Smooth muscle cell of bladder (primary cell): ENCODE measurements around the gene UBE2L3. TPM values are rescaled to one million over a fixed set of nuclear protein-coding genes. Genes with fewer than 3 reads are reported as not detected.

ENCODE experiments used
- total RNA-seq: library from RNA; depleted of rRNA; stranded (reverse); fragments of >200 nt; gene quantifications from 2 replicates; pipeline ENCODE4 v1.2.3, GENCODE V29; 2014

UBE2L3 gene
- 25.5 and 28.9 TPM in 2 replicates for total RNA-seq

GRCh38 chr22:21567456-21568346, at the start of gene UBE2L3:
Gene UBE2L3 (plus strand): TSS chr22:21567714. CDS start chr22:21567745, 31 bp downstream.

DNA sequence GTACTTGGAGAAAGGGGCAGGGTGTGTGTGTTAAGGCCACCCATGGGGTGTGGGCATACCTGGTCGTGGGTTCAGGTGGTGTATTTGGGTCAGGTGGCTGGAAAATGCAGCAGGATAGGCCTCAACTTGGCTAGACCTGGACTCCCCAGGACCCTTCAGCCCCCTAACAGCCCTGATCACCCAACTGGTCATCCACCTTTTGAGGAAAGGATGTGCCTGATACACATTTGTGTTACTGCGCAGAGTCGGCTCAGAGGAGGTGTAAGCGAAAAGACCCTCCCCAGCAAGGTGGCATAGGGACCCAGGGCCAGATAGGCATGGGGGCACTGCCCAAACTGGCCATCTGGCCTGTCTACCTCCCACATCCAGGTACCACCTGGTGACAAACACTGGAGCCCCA, 16.2 kb upstream of the UBE2L3 start, which contains the start of gene RIMBP3C:
TSS of gene RIMBP3C (minus strand) at position 101 of the 400 bp plus-strand sequence. CDS start 485 bp downstream, outside the sequence.

DNA sequence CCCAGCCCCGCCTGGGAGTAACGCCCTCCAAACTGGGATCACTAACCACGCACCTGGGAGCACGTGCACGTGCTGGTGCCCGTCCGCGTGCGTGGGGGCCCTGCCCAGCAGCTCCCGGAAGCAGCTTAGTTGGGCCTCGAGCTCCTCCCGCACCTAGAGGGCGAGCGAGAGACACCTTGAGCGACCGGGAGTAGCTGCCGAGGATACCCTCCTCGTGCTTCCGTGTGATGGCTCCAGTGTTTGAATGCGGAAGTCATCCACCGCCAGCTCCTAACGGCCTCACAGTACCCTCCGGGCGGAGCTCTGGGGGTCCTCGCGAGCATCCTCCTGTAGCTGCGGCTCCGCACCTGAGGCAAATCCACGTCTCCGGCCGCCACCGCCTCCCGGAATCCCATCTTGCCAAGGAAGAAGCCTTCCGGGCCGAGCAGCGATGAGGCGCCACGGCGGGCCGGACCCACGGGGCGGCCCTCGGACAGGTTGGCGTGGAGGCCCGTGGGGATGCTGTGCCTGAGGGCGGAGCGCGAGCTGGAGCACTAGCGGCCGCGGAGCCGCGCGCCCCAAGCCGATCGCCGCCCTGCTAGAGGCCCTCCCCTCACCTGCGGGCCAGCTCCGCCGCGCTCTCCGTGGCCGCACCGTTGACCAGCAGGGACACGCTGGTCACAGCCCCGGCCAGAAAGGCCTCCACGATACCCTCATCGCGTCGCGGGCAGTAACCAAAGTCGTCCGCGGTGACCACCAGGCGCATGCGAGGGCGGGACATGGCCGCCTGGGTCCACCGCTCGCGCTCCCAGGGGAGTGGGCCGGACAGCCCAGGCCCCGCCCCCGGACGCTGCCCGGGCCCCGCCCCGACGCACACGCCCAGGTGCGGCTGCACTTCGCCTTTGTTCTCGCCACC, 62.0 kb downstream of the UBE2L3 start, which contains the start of gene YDJC:
TSS of gene YDJC (minus strand) at position 768 of the 895 bp plus-strand sequence. CDS start at position 760, 8 bp downstream.

GRCh38 chr22:21632237-21632895, 64.9 kb downstream of the UBE2L3 start, which contains the start of gene CCDC116:
Gene CCDC116 (plus strand): TSS chr22:21632760. CDS start chr22:21633182, 422 bp downstream.

DNA sequence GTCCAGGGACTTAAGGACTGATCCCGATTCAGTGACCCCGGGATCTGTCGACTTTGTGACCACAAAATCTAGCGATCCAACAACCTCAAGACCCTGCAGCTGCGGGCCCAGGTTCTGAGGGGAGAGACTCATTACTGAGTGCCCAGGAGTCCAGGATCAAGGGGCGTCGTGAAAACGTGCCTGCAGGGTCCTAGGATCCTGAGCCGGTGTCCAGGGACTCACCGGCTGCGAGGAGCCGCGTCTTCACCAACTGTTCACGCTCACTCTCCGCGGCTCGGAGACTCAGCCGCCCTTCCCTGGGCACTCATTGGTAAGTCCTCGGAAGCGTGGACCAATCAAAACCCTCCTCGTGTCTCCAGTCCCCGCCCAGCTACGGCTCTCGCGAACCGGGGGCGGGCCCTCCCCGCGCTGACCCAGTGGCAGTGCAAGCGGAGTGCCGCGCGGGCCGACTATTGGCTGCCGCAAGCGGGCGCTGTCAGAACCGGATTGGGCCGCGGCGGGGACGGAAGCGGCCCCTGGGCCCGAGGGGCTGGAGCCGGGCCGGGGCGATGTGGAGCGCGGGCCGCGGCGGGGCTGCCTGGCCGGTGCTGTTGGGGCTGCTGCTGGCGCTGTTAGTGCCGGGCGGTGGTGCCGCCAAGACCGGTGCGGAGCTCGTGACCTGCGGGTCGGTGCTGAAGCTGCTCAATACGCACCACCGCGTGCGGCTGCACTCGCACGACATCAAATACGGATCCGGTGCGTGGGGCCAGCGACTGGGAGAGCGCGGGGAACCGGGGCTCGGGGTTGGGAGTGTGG, 74.5 kb downstream of the UBE2L3 start, which contains the start of gene SDF2L1:
TSS of gene SDF2L1 (plus strand) at position 514 of the 795 bp plus-strand sequence. CDS start at position 549, 35 bp downstream.

Other genes starting within 250 kb of the UBE2L3 start
- gene RIMBP3B, start 184.0 kb upstream of the UBE2L3 start, total RNA-seq, result 0.14 and 0.18 TPM in 2 replicates
- 2.0 and 2.7 TPM in 2 replicates for gene HIC2, start 150.3 kb upstream of the UBE2L3 start, total RNA-seq
- gene TMEM191C, start 100.3 kb upstream of the UBE2L3 start, total RNA-seq, result 0.71 and 0.74 TPM in 2 replicates
- gene RIMBP3C, start 16.3 kb upstream of the UBE2L3 start, total RNA-seq, result 0.14 and 0.18 TPM in 2 replicates
- gene YDJC, start 62.3 kb downstream of the UBE2L3 start, total RNA-seq, result 9.1 and 9.4 TPM in 2 replicates
- 0.14 and 0.18 TPM in 2 replicates for gene CCDC116, start 65.0 kb downstream of the UBE2L3 start, total RNA-seq
- 31.4 and 33.0 TPM in 2 replicates for gene SDF2L1, start 74.6 kb downstream of the UBE2L3 start, total RNA-seq
- gene PPIL2, start 98.3 kb downstream of the UBE2L3 start, total RNA-seq, result 13.7 and 19.1 TPM in 2 replicates
- 1.1 and 2.1 TPM in 2 replicates for gene YPEL1, start 168.1 kb downstream of the UBE2L3 start, total RNA-seq